ENCODE data around the gene RHD.
"Not testable (repeated sequence)": the region's sequence is repeated elsewhere in the genome, so short reads cannot be mapped to it uniquely, and the experiment has no call there.

DNA sequence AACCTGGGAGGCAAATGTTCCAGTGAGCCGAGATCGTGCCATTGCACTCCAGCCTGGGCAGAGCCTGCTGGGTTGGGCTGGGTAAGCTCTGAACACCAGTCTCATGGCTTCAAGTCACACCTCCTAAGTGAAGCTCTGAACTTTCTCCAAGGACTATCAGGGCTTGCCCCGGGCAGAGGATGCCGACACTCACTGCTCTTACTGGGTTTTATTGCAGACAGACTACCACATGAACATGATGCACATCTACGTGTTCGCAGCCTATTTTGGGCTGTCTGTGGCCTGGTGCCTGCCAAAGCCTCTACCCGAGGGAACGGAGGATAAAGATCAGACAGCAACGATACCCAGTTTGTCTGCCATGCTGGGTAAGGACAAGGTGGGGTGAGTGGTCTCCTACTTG lies 28.4 kb downstream of the RHD start:
- TF ChIP-seq, protein P1, sequence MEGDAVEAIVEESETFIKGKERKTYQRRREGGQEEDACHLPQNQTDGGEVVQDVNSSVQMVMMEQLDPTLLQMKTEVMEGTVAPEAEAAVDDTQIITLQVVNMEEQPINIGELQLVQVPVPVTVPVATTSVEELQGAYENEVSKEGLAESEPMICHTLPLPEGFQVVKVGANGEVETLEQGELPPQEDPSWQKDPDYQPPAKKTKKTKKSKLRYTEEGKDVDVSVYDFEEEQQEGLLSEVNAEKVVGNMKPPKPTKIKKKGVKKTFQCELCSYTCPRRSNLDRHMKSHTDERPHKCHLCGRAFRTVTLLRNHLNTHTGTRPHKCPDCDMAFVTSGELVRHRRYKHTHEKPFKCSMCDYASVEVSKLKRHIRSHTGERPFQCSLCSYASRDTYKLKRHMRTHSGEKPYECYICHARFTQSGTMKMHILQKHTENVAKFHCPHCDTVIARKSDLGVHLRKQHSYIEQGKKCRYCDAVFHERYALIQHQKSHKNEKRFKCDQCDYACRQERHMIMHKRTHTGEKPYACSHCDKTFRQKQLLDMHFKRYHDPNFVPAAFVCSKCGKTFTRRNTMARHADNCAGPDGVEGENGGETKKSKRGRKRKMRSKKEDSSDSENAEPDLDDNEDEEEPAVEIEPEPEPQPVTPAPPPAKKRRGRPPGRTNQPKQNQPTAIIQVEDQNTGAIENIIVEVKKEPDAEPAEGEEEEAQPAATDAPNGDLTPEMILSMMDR (IDR thresholded peaks at IDR 0.05; ENCODE audit: low read length), result not testable (repeated sequence)
- not testable (repeated sequence) for TF ChIP-seq EZH2 (IDR thresholded peaks at IDR 0.05; ENCODE audit: borderline replicate concordance, low read length)
